Ectodermal cell (in vitro differentiated cells): Measurements from ENCODE around the gene BLOC1S5.

Source experiments
- H3K27ac ChIP-seq: 2 replicates; pipeline ENCODE4 v1.7.0; 2013; ENCODE audit warnings: mild to moderate bottlenecking, low read depth, low read length; ENCODE audit not compliant: insufficient read depth, poor library complexity, severe bottlenecking
- H3K27me3 ChIP-seq: 2 replicates; pipeline ENCODE4 v1.7.0; 2013; ENCODE audit warnings: mild to moderate bottlenecking, low read length; ENCODE audit not compliant: insufficient read depth, control insufficient read depth, poor library complexity, severe bottlenecking
- H3K36me3 ChIP-seq: one replicate; pipeline ENCODE4 v1.7.0; 2013; ENCODE audit warnings: low read length; ENCODE audit not compliant: control insufficient read depth, insufficient read depth
- H3K4me1 ChIP-seq: one replicate; pipeline ENCODE4 v1.7.0; 2013; ENCODE audit warnings: low read length; ENCODE audit not compliant: control insufficient read depth, insufficient read depth
- H3K4me3 ChIP-seq: 2 replicates; pipeline ENCODE4 v1.7.0; 2013; ENCODE audit warnings: low read depth, low read length, control low read depth; ENCODE audit not compliant: insufficient read depth
- H3K9me3 ChIP-seq: 2 replicates; pipeline ENCODE4 v1.7.0; 2013; ENCODE audit warnings: mild to moderate bottlenecking, low read length, moderate library complexity; ENCODE audit not compliant: control insufficient read depth
- WGBS, 2 experiments: methylation state at CpG; one replicate each; pipeline ENCODE4 v1.1.7; 2013; ENCODE audit warnings: missing lambda C conversion rate in 2 of 2; 5-methylcytosine and 5-hydroxymethylcytosine counted together

Gene BLOC1S5

DNA sequence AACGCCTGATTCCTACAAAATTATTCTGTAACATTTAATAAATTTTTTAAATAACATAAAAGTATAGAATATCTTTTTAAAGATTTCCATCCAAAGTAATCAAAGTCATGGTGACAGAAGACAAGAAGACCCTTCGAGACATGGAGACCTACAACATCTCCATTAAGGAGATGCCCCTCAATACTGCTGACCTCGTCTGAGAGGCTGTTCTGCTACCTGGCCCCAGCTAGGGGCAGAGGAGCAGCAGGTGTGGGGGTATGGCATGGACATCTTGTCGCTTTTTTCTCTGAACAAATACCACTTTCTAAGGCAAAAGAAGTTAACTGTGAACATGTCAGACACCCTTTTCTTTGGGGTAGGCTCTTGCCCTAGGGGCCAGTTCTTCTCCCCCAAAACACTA is 44.1 kb downstream of the BLOC1S5 start:
- no peak overlapping the region for H3K4me3 ChIP-seq
- H3K36me3 ChIP-seq: peaks cover 3% of the 10 kb centered on the region
- no peaks in the 10 kb centered on the region for H3K27me3 ChIP-seq
- WGBS, 2 experiments: 81 to 87% methylated on average over 3 of the region's 4 CpGs
- no peaks in the 10 kb centered on the region for H3K9me3 ChIP-seq
- no peaks in the 10 kb centered on the region for H3K4me1 ChIP-seq
- no peak overlapping the region for H3K27ac ChIP-seq

DNA sequence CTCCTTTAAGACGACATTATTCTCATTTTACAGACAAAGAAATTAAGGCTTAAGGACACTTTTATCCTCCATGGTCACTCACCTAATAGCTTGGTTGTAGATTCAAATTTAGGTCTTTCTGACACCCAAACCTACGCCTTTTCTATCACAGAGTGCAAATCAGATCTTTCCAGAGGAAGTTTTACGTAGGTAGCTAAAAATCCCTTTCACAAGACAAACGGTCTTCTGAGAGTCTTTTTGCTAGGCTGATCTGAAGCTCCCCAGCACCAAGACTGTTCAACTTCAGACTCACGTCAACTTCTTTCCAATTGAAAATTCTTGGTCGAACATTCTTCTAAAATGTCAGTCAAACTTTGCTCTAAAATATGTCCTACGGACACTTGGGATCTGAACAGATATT is 46.5 kb downstream of the BLOC1S5 start:
- no peaks in the 10 kb centered on the region for H3K9me3 ChIP-seq
- H3K4me1 ChIP-seq: no peaks in the 10 kb centered on the region
- no peak overlapping the region for H3K4me3 ChIP-seq
- 83 to 85% methylated on average over 6 to 7 of the region's 7 CpGs for WGBS, 2 experiments
- H3K27ac ChIP-seq: no peak overlapping the region
- H3K36me3 ChIP-seq: peaks cover 3% of the 10 kb centered on the region
- H3K27me3 ChIP-seq: no peaks in the 10 kb centered on the region

DNA sequence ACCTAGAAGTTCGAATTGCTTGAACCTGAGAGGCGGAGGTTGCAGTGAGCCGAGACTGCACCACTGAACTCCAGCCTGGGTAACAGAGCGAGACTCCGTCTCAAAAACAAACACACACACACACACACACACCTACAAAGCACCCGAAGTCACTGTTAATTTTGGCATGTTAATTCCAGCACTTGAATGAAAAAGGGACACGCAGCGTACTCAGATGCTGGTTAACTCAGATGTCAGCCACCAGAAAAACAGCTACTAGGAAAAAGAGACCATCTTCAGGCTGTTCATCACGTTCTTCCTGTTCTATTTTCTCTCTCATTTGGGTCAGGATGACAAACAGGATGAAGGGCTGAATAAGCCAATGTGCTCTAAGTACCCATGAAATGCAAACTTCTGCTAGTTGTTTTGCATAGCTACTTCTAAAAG is 46.9 kb downstream of the BLOC1S5 start:
- WGBS, 2 experiments: 78 to 83% methylated on average over 9 of the region's 9 CpGs
- H3K27me3 ChIP-seq: no peaks in the 10 kb centered on the region
- H3K27ac ChIP-seq: no peak overlapping the region
- peaks cover 3% of the 10 kb centered on the region for H3K36me3 ChIP-seq
- H3K4me3 ChIP-seq: no peak overlapping the region
- H3K9me3 ChIP-seq: no peaks in the 10 kb centered on the region
- H3K4me1 ChIP-seq: no peaks in the 10 kb centered on the region

DNA sequence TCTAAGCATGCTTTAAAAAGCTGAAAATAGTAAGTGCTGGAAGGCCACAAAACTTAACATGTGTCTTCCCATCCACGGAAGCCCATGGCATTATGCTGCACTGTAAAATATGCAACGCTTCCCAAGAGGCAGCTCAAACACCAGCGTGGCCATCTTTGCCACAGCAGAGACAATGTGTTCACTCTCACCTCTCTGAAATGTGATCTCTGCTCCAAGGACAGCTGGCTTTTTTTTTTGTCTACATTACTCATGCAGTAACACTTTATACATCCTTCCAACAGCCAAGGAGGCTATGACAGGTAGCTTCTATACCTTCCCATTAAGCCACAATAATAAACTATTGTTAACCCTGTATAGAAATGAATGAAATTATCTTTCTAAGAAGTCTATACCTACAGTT is 49.2 kb downstream of the BLOC1S5 start:
- no peaks in the 10 kb centered on the region for H3K4me1 ChIP-seq
- H3K9me3 ChIP-seq: no peaks in the 10 kb centered on the region
- no peaks in the 10 kb centered on the region for H3K27me3 ChIP-seq
- H3K36me3 ChIP-seq: peaks cover 3% of the 10 kb centered on the region
- no peak overlapping the region for H3K4me3 ChIP-seq
- 93 to 94% methylated on average over 3 of the region's 3 CpGs for WGBS, 2 experiments
- H3K27ac ChIP-seq: no peak overlapping the region

DNA sequence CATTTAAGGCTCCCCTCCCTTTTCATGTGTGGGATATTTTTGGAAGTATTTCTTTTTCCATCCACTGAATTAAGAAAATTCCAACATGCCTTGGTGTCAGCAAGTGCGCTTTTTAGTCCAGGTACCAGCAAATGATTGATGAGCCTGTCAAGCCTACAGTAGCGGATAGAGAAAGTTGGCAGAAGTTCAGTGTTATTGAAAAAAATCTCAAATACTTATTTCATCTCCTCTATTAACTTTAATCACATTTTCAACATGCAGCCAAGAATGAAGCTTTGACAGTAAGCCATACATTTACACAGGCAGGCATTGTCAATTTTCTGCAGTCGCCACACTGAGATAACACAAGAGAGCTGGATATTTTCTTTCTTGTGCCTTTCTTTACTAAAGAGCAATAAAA is 50.4 kb downstream of the BLOC1S5 start:
- no peak overlapping the region for H3K4me3 ChIP-seq
- WGBS, 2 experiments: 95 to 97% methylated on average over 3 of the region's 3 CpGs
- H3K27ac ChIP-seq: no peak overlapping the region
- H3K27me3 ChIP-seq: no peaks in the 10 kb centered on the region
- no peaks in the 10 kb centered on the region for H3K9me3 ChIP-seq
- peaks cover 3% of the 10 kb centered on the region for H3K36me3 ChIP-seq
- H3K4me1 ChIP-seq: no peaks in the 10 kb centered on the region

DNA sequence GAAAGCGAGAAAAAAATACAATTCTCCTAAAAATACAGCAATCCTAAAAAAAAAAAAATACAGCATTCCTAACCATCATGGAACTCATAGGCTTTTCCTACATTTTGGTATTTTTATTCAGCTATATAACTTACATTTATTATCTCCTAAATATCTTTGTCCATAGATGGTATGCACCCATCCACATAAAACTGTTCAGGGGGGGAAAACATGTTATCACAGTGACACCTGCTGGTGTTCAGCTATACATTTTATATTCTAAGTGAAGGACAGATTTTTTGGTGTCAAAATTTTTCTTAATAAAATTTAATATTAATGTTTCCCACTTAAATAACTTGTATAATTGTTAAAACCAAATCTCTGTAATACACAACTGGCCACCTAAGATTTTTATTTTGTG is 58.0 kb downstream of the BLOC1S5 start:
- H3K4me3 ChIP-seq: no peak overlapping the region
- H3K27ac ChIP-seq: no peak overlapping the region
- H3K27me3 ChIP-seq: no peaks in the 10 kb centered on the region
- no peaks in the 10 kb centered on the region for H3K4me1 ChIP-seq
- no peaks in the 10 kb centered on the region for H3K36me3 ChIP-seq
- no peaks in the 10 kb centered on the region for H3K9me3 ChIP-seq
- 89 to 90% methylated on average over 1 of the region's 1 CpG for WGBS, 2 experiments

DNA sequence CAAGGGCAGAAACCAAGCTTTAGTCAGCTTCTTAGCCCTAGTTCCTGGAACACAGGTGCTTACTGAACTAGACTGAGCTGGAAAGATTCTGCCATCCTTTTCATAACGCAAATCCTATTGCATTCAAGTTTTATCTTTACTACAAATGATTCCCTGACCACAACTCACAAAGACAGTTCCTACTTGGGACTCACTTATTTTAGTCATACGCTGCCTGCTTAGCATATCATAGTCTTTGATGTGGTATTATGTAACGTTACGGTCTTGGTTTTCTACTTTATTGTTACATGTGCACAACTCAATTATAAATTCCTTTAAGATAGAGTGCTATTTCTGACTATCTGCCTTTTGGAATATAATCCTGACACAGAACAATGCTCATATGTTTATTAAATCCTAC is 59.1 kb downstream of the BLOC1S5 start:
- 42 to 79% methylated on average over 1 to 4 of the region's 4 CpGs for WGBS, 2 experiments
- no peak overlapping the region for H3K27ac ChIP-seq
- H3K36me3 ChIP-seq: no peaks in the 10 kb centered on the region
- no peaks in the 10 kb centered on the region for H3K27me3 ChIP-seq
- H3K4me1 ChIP-seq: no peaks in the 10 kb centered on the region
- H3K9me3 ChIP-seq: no peaks in the 10 kb centered on the region
- no peak overlapping the region for H3K4me3 ChIP-seq

DNA sequence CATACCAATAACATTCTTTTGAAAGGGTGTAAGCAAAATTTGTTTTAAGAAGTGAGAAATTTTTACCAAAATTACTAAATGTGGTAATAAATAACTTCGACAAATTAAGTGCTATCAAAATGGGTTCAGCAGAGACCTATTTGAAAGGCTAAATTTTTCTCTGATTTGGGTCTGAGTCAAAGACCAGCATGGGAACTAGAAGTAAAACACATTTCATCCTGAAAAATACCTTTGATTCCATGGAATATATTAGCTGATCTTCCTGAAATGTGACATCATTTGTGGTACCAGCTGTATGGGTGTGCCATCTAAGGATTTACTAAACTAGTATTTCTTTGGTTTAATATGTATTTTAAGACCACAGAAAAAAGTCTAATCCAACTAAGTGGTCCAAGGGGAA is 63.6 kb downstream of the BLOC1S5 start:
- H3K9me3 ChIP-seq: no peaks in the 10 kb centered on the region
- H3K36me3 ChIP-seq: no peaks in the 10 kb centered on the region
- WGBS, 2 experiments: 92 to 100% methylated on average over 1 of the region's 1 CpG
- no peak overlapping the region for H3K27ac ChIP-seq
- H3K4me1 ChIP-seq: no peaks in the 10 kb centered on the region
- H3K4me3 ChIP-seq: no peak overlapping the region
- no peaks in the 10 kb centered on the region for H3K27me3 ChIP-seq

DNA sequence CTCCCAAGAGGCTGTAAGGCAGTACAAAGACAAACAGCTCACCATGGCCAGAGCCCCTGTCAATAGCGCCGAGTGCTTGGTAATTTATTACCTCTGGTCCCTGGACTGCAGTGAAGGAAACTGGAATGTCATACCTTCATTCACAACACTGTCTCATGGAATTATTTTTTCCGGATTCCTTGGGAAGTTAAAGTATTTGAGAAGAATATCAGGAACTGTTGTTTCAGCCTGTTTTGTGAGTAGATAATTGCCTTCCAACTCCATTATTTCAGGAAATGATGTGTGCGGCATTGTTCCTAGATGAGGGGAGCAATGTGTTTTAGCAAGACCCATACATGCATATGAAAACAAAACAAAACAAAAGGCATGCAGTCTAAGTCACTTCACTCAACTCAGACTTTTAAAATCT is 64.0 kb downstream of the BLOC1S5 start:
- no peaks in the 10 kb centered on the region for H3K9me3 ChIP-seq
- 92% methylated on average over 4 of the region's 4 CpGs for WGBS, 2 experiments
- H3K27me3 ChIP-seq: no peaks in the 10 kb centered on the region
- no peaks in the 10 kb centered on the region for H3K36me3 ChIP-seq
- H3K4me3 ChIP-seq: no peak overlapping the region
- H3K4me1 ChIP-seq: no peaks in the 10 kb centered on the region
- no peak overlapping the region for H3K27ac ChIP-seq

DNA sequence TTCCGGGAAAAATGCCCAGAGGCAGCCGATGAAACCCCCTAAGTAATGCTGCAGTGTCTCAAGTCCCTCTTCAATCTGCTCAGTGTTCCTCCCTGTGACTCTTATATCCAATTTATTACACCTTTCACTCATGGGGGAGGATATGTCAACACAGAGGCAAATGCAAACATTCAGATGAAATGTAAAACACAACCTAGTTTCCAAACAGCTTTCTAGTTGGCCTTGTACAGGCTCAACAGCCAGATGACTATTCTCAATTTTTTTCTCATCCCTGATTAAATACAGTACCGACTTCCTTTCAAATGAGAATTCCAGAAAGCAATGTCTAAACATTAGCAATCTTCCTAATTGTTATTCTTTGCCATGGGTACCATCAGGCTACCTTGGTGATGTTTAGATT is 65.0 kb downstream of the BLOC1S5 start:
- H3K36me3 ChIP-seq: no peaks in the 10 kb centered on the region
- H3K27ac ChIP-seq: no peak overlapping the region
- 85 to 90% methylated on average over 3 of the region's 3 CpGs for WGBS, 2 experiments
- no peak overlapping the region for H3K4me3 ChIP-seq
- H3K27me3 ChIP-seq: no peaks in the 10 kb centered on the region
- H3K4me1 ChIP-seq: no peaks in the 10 kb centered on the region
- no peaks in the 10 kb centered on the region for H3K9me3 ChIP-seq

DNA sequence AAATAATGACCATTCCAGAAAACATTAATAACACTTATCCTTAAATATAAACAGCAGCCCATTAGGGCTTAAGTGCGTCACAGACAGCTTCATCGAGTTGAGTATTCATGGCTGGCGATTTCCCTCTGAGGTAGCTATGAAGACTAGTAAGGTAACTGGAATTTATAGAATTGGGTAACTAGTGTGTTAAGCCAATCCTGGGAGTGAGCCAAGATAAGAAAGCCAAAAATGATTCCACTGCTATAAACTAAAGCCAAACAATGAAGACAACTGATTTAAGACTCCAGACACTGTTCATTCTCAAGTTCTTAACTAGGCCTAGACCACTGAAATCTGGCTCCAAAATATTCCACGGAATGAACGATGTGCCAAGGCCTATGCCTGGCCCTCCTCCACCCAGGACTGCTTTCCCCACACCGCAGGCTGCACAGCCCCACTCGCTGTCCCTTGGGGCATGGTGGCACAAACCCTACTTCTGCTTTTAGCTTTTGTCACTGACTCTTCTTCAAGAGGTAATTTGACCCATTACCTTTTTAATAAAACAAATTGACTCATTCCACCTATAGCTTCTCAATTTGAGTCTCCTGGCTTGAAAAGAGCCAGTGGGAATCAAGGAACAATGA is 66.0 kb downstream of the BLOC1S5 start:
- no peak overlapping the region for H3K27ac ChIP-seq

More for the DNA sequence above, 66.0 kb downstream of the BLOC1S5 start:
- Histone ChIP-seq H3K36me3 (no peaks in the 10 kb centered on the region), H3K4me3 (no peak overlapping the region), H3K27me3 (no peaks in the 10 kb centered on the region), H3K9me3 (no peaks in the 10 kb centered on the region), H3K4me1 (no peaks in the 10 kb centered on the region)
- WGBS, 2 experiments: 94 to 96% methylated on average over 7 of the region's 7 CpGs
